IPS DF 6.9 (cell line): ENCODE data around the gene DAGLA.

Experiments
- DNase-seq: peaks from one replicate; pipeline ENCODE4 v3.0.0-alpha.2; 2013; ENCODE audit warnings: low read depth, low spot score
- H3K27ac ChIP-seq: one replicate; pipeline ENCODE4 v1.5.1; 2013; ENCODE audit warnings: low read length, control low read depth
- H3K27me3 ChIP-seq: 2 replicates; pipeline ENCODE4 v1.6.1; 2013; ENCODE audit warnings: mild to moderate bottlenecking, low read length; ENCODE audit not compliant: control insufficient read depth, insufficient read depth
- H3K36me3 ChIP-seq: 2 replicates; pipeline ENCODE4 v1.6.1; 2013; ENCODE audit warnings: low read length; ENCODE audit not compliant: control insufficient read depth, insufficient read depth
- H3K4me1 ChIP-seq: 2 replicates; pipeline ENCODE4 v1.6.1; 2013; ENCODE audit warnings: low read length; ENCODE audit not compliant: control insufficient read depth, insufficient read depth
- H3K4me3 ChIP-seq: 2 replicates; pipeline ENCODE4 v1.5.1; 2013; ENCODE audit warnings: mild to moderate bottlenecking, low read length
- H3K9me3 ChIP-seq: 2 replicates; pipeline ENCODE4 v1.6.1; 2013; ENCODE audit warnings: low read length, inconsistent platforms; ENCODE audit not compliant: control insufficient read depth, insufficient read depth
- WGBS: extraction: QIAGEN DNeasy Blood & Tissue Kit; methylation state at CpG from one replicate; pipeline ENCODE4 v1.1.7; 2013; ENCODE audit warnings: mixed read lengths, missing lambda C conversion rate; ENCODE audit not compliant: insufficient read length, insufficient coverage; 5-methylcytosine and 5-hydroxymethylcytosine counted together

The DAGLA gene

DNA sequence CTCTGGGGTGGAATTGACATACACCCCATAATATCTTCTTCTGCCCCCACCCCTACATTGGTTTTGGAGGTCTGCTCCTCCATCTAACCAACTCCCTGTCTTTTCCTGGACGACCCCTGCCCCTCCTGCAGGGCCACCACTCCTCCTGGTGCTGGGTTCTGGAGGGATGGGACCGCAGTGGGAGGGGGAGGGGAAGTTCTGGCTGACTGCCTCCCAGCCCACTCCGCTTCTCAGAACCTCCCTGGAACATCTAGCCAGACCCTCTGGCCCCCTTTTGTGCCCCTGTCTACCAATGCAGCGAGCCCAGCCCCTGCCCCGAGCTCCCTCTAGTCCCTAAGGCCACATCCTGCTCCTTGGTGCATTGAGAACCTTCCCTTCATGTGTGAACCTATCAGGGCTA lies 73.5 kb downstream of the DAGLA start:
- H3K9me3 ChIP-seq: no peaks in the 10 kb centered on the region
- peaks cover 8% of the 10 kb centered on the region for H3K4me1 ChIP-seq
- H3K4me3 ChIP-seq: no peak overlapping the region
- no CpG with 5 or more reads among the region's 5 CpGs for WGBS
- no peaks in the 10 kb centered on the region for H3K36me3 ChIP-seq
- H3K27ac ChIP-seq: no peak overlapping the region
- no peak for DNase-seq
- peaks cover 10% of the 10 kb centered on the region for H3K27me3 ChIP-seq

DNA sequence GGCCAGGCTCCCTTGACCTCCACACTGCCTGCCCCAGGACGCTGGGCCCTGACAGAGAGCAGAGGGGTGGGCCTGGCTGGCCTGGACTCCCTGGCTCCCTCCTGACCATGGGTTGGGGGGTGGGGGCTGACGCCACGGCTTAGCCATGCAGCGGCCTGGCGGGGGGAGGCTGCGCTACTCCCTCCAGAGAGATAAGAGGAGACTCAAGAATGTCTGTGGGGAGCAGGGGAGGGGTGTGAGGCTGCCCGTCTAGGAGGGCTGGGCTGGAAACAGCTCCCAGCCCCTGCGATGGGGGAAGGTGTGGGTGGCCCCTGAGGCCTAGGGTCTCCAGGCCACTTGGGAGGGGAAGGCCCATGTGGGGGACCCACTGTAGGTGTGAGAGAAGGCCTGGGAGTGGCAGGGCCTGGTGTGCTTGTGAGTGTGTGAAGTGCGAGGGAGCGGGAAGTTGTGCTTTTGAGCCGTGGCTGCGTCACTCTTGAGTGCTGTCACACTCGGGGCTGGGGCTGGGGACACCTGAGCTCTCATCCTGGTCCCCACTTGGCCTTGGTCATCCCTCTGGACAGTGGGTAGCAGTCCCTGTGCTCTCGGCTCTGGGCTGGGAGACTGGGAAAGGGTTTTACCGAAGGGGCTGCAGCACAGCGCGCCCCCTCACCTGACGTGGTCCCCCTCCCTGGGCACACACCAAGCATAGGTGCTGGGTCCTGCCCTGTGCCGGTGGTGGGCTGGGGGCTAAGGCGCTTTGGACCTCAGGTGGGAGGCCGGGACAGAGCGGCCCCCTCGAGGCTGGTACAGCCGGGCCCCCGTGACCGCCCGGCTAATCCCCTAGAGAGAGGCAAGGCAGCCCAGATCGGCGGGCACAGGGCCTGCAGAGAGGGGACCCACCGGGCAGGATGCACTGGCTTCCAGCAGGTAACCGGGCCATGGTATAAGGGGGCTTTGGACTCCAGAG lies 74.6 kb downstream of the DAGLA start:
- H3K9me3 ChIP-seq: no peaks in the 10 kb centered on the region
- peaks cover 6% of the 10 kb centered on the region for H3K4me1 ChIP-seq
- no peaks in the 10 kb centered on the region for H3K36me3 ChIP-seq
- H3K27me3 ChIP-seq: peaks cover 10% of the 10 kb centered on the region
- DNase-seq: no peak
- no peak overlapping the region for H3K27ac ChIP-seq
- H3K4me3 ChIP-seq: no peak overlapping the region
- no CpG with 5 or more reads among the region's 31 CpGs for WGBS

DNA sequence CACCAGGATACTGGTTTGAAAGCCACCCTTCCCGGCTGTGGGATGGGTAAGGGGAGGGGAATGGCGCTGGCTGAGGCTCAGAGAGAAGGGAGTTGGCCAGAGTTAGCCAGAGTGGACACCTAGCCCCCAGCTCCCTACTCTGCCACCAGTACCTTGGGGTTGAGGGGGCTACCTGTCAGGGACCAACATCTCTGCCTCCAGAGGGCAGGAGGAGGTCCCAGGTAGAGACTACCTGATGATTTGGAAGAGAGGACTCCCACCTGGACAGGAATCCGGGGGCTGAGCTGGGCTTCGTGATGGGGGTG lies 75.9 kb downstream of the DAGLA start:
- 0 out of 2 replicates have a peak, but pooled peaks cover 3% of the 10 kb centered on the region for H3K4me1 ChIP-seq
- no peak overlapping the region for H3K4me3 ChIP-seq
- no peaks in the 10 kb centered on the region for H3K36me3 ChIP-seq
- WGBS: no CpG with 5 or more reads among the region's 4 CpGs
- no peak for DNase-seq
- H3K27me3 ChIP-seq: peaks cover 10% of the 10 kb centered on the region
- H3K27ac ChIP-seq: no peak overlapping the region
- no peaks in the 10 kb centered on the region for H3K9me3 ChIP-seq

DNA sequence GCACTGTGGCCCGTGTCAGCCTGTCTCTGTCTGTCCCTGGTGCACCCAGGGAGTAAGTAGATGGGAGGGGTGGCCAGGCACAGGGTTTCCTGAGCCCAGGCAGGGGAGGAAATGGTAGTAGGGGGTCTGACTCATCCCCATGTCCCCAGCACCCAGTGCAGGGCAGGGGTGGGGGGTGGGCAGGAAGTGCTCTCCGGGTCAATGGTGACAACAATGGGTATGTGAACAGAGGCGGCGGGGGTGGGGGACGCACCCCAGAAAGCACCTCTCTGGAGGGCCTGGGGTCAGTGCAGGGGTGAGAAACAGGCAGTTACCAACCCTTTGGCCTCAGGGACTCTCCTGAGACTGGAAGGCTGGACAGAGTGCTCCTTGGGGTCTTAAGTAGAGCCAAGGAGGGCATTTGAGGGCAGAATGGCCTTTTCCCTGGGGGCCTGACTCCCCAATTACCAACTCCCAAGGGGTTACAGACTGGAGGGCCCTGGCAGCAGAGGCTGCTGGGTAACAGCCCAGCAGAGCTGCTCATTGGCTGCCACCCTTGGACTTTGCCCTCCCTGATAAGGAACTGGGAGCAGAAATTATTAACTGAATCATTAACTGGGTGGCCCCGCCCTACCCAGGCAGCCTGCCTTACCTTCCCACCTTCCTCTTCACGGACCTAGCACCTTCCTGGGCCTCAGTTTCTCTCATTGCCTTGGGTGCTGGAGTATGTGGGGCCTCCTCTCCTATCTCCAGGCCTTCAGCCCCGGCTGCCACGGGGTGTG lies 76.4 kb downstream of the DAGLA start:
- no peak for DNase-seq
- H3K27ac ChIP-seq: no peak overlapping the region
- H3K36me3 ChIP-seq: no peaks in the 10 kb centered on the region
- peaks cover 10% of the 10 kb centered on the region for H3K27me3 ChIP-seq
- H3K9me3 ChIP-seq: no peaks in the 10 kb centered on the region
- no peak overlapping the region for H3K4me3 ChIP-seq
- WGBS: no CpG with 5 or more reads among the region's 9 CpGs
- H3K4me1 ChIP-seq: peaks cover 3% of the 10 kb centered on the region; the same call in 1 of the 2 replicates

DNA sequence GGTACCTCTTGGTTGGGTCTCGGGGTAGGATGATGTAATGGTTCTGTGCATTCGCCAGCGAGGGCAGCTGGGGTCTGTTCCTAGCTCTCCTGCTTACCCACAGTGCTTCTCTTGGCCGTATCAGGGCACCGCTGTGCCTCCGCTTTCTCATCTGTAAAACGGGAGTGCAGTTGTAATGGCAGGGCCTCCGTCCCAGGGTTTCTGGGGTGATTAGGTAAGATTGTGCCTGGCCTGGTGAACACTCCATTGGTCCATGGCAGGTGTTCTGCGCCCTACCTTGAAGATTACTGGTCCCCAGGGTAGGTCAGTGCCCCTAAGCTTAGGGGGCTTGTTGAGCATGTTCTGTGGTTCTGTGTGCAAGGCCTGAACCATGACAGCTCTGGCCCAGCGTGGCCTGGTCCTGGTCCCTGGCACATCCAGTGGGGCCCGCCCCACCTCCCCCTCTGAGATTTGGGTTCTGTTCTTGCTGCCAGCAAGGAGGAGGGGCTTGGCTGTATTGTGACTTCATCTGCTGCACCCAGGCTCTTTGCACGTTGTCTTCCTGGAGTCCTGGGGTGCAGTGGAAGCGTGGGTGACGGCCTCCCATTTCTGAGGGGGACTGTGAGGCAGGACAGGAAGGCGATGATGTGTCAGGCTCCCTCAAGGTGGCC lies 77.1 kb downstream of the DAGLA start:
- H3K4me3 ChIP-seq: no peak overlapping the region
- H3K27ac ChIP-seq: no peak overlapping the region
- no peaks in the 10 kb centered on the region for H3K36me3 ChIP-seq
- no CpG with 5 or more reads among the region's 15 CpGs for WGBS
- no peak for DNase-seq
- H3K27me3 ChIP-seq: peaks cover 8% of the 10 kb centered on the region
- H3K4me1 ChIP-seq: peaks cover 5% of the 10 kb centered on the region; the same call in 1 of the 2 replicates
- H3K9me3 ChIP-seq: no peaks in the 10 kb centered on the region

DNA sequence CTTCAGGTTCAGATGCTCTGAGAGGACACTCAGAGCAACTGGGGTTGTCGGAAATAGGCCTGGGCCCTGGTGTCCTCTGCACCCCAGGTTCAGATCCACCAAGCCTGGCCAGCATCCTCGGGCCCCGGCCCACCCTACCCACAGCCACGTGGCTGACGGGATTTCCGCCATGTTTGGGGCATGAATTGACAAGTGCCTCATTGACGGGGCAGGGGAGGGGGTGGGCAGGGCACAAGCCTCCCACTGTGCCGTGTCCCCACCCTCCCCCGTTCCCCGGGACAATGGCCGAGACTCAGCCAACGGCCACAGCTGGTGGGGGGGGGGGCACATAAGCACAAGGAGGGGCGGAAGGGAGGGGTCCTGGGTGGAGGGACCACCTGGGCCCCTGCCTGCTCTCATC lies 80.8 kb downstream of the DAGLA start:
- Histone ChIP-seq H3K36me3 (no peaks in the 10 kb centered on the region), H3K27ac (no peak overlapping the region), H3K9me3 (no peaks in the 10 kb centered on the region), H3K4me1 (peaks cover 6% of the 10 kb centered on the region; the same call in 1 of the 2 replicates), H3K4me3 (no peak overlapping the region), H3K27me3 (no peaks in the 10 kb centered on the region)
- no peak for DNase-seq
- WGBS: no CpG with 5 or more reads among the region's 13 CpGs

DNA sequence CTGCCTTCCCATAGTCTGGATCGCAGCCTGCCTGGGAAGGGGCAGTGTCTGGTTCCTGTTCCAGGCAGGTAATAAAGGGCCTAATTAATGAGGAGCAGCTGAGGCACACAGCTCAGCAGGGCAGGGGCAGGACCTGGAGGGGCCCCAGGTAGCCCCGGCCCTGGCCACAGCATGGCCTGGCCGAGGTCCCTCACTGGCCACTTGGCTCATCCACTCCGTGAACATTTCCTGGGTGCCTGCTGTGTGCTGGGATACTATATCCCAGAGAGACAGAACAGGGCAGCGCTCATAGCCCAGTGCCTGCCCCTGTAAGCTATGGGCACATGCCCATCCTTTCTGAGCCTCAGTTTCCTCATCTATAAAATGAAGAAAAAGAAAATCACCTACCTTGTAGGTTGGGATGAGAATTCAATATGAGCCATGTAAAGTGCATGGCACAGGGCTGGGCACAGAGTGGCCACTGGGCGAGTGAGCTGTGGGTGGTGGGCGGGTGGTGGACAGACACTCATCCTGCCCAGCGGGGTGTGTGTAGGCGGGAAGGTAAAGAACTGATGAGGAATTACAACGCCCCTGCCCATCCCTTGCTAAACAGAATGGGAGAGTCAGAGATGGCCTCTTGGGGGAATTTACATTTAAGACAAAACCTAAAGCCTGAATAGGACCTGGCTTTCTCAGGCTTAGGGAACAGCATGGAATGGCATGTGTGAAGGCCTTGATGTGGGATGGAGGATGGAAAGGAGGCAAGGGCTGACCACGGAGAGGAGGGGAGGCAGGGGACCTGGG lies 81.4 kb downstream of the DAGLA start:
- H3K4me1 ChIP-seq: peaks cover 3% of the 10 kb centered on the region; the same call in 1 of the 2 replicates
- no peaks in the 10 kb centered on the region for H3K9me3 ChIP-seq

DNA sequence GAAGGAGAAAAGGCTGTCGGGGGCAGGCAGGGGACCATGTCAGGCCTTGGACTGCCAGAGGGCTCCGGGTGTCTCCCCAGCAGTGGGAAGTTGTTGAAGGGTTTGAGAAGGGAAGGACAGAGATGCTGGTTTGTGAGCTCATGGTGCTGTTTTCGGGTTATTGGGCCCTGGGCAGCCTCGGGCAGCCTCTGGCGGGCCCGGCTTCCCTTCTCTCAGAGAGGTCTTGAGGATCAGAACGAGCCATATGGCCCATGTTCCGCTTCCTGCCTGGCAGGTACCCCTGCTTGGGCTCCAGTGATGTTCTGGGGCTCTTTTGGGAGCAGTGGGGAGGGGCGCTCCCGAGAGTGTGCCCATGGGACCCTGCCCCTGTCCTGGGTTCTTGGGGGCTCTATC lies 82.0 kb downstream of the DAGLA start:
- H3K9me3 ChIP-seq: no peaks in the 10 kb centered on the region
- no peak overlapping the region for H3K27ac ChIP-seq
- H3K4me1 ChIP-seq: peaks cover 3% of the 10 kb centered on the region; the same call in 1 of the 2 replicates
- H3K27me3 ChIP-seq: no peaks in the 10 kb centered on the region
- no peak for DNase-seq
- no peaks in the 10 kb centered on the region; the same call in 1 of the 2 replicates for H3K36me3 ChIP-seq
- no peak overlapping the region for H3K4me3 ChIP-seq
- WGBS: no CpG with 5 or more reads among the region's 10 CpGs

More for the DNA sequence above, 81.4 kb downstream of the DAGLA start:
- Histone ChIP-seq H3K27ac (no peak overlapping the region), H3K36me3 (no peaks in the 10 kb centered on the region; the same call in 1 of the 2 replicates), H3K4me3 (no peak overlapping the region), H3K27me3 (no peaks in the 10 kb centered on the region)
- WGBS: no CpG with 5 or more reads among the region's 11 CpGs
- DNase-seq: no peak

DNA sequence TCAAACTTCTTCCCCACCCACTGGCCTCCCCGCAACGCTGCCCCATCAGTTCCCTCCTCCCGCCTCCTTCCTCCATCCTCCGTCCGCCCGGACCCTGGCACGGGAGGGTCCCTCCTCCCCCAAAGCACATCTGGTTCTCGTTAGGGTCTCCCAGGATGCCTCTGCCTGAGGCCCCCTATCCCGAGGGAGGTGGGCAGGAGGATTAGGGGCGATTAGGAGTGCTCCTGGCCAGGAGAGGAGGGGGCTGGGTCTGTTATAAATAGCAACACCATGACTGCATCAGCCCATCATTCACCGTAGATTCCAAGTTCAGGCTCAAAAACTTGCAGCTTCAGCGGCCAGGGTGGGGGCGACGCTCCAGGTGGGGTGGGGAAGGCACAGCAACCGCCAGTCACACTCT lies 82.6 kb downstream of the DAGLA start:
- Histone ChIP-seq H3K9me3 (no peaks in the 10 kb centered on the region), H3K36me3 (no peaks in the 10 kb centered on the region; the same call in 1 of the 2 replicates), H3K27ac (no peak overlapping the region), H3K4me3 (no peak overlapping the region), H3K27me3 (no peaks in the 10 kb centered on the region), H3K4me1 (peaks cover 3% of the 10 kb centered on the region; the same call in 1 of the 2 replicates)
- no CpG with 5 or more reads among the region's 15 CpGs for WGBS
- DNase-seq: no peak
